HG02571 (cell line): ENCODE measurements around the gene GPR65.

Experiments
- ATAC-seq: cut with Tn5 transposase; IDR thresholded peaks from one replicate; pipeline ENCODE4 v1.9.1; 2021; ENCODE audit warnings: mild to moderate bottlenecking, moderate library complexity; ENCODE audit not compliant: unreplicated experiment

Gene GPR65, protein sequence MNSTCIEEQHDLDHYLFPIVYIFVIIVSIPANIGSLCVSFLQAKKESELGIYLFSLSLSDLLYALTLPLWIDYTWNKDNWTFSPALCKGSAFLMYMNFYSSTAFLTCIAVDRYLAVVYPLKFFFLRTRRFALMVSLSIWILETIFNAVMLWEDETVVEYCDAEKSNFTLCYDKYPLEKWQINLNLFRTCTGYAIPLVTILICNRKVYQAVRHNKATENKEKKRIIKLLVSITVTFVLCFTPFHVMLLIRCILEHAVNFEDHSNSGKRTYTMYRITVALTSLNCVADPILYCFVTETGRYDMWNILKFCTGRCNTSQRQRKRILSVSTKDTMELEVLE

DNA sequence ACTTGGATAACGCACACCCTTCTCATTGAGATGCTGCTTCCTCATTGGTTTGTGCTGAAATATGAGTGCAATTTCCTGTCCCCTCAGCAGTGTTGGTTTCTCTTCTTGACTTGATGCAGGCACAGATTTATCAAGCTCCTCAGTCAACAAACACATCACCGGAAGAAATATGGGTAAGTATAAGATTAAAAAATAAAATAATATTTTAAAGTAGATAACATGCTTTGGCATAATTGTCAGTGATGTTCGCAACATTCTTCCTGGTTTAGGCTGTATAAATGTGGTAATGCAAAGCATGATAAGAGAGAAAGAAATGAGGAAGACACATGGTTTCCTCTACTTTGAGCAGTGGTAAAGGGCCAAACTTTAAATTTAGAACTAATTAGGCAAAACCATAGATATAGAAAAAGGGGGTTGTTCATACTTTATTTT is at the start of gene GPR65:
GPR65 (plus strand) TSS at position 86 of the 432 bp plus-strand sequence. CDS start 5,713 bp downstream, outside the sequence.
- peak; percentile 48 for ATAC-seq

DNA sequence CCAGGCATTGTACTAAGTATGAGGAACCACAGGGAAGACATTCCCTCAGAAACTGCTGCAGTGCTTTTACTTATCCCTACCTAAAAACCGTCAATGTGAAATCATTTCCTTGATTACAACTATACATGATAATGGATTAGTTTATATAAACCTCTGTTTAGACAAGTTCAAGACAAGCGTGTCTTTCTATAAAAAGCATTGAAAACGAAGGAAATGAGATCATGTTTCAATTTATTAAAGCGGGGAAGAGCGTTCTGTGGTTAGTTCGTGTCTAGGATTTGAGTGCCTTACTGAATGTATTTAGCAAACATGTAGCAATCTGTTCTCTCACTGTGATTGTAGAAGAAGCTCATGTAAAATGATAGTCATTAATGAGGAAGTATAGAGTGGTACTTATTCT is 49.4 kb upstream of the GPR65 start:
- no peak for ATAC-seq

DNA sequence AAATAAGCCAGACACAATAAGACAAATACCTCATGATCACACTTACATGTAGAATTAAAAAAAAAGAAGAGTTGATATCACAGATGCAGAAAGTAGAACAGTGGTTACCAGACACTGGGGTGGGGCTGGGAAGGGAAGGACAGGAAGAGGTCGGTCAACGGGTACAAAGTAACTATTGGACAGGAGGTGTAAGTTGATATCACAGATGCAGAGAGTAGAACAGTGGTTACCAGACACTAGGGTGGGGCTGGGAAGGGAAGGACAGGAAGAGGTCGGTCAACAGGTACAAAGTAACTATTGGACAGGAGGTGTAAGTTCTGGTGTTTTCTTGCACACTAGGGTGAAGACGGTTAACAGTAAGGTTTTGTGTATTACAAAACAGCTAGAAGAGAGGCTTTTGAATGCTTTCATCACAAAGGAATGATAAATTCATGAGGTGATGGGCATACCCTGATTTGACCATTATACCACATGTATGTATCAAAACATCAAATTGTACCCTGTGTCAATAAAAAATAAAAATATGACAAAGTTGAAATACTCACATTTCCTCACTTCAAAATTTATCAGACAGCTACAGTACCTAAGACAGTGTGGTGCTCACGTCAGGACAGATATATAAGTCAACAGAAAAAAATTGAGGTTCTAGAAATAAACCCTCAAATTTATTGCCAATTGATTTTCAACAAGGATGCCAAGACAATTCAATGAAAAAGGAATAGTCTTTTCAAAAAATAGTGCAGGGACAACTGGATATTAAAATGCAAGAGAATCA is 44.7 kb upstream of the GPR65 start:
- ATAC-seq: no peak

DNA sequence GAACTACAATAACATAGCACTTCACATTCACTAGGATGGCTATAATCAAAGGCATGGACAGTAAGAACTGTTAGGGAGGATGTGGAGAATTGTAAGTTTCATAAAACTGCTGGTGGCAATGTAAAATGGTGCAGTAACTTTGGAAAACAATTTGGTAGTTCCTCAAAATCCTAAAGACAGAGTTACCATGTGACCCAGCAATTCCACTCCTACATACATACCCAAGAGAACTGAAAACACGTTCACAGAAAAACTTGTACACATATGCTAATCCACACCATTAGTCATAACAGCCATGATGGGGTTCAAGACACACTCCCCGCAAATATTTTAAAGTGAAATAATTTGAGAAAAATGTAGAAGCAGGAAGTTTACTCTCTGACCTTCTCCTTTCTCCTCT is 43.7 kb upstream of the GPR65 start:
- no peak for ATAC-seq

DNA sequence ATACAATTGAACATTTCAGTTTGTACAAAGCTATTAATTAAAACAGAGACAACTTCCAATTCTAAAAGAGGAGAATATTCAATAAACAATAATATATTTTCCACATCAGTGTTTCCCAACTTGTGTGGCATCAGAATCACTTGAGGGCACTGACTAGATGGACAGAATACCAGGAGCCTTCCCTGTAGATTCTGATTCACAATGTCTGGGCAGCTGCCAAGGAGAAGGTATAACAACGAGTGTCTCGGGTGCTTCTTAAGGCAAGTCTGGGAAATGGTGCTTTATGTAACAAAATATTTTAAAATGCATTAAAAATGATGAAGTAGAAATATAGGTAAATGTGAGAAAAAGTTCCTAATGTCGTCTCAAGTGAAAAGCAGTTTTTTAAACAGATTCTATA is 38.1 kb upstream of the GPR65 start:
- ATAC-seq: no peak

DNA sequence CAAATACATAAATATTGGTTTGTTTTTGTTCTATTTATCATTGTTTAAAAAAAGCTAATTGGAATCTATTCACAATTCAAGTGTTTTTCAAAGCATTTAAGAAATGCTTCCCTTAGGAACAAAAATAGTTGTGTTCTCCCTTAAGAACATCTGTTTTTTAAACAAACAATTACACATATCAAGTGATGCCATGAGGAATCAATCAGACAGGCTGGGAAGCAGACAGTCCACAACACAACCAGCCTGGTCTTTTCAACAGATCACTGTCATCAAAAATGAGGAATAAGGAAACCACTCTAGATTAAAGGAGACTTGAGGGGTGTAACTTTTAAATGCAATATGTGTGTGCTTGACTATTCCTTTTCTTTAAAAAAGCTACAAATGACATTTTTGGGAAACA is 37.4 kb upstream of the GPR65 start:
- ATAC-seq: no peak

DNA sequence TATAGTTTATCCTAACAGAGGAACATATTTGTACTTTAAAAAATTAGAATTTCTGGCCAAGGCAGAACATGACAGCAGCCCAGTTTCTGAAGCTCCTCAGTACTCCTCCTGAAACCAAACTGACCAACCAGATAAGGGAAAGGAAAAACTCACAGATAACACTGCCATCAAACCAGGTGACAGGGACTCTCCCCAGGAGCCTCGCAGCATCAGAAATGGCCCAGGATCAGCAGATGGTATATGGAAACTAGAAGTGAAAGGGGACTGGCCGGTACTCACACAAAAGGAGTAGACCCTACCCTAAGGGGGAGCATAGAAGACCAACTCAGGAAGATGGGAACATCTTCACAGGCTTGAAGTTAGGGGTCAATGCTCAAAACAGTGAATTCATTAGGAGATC is 33.9 kb upstream of the GPR65 start:
- peak; percentile 92 for ATAC-seq

DNA sequence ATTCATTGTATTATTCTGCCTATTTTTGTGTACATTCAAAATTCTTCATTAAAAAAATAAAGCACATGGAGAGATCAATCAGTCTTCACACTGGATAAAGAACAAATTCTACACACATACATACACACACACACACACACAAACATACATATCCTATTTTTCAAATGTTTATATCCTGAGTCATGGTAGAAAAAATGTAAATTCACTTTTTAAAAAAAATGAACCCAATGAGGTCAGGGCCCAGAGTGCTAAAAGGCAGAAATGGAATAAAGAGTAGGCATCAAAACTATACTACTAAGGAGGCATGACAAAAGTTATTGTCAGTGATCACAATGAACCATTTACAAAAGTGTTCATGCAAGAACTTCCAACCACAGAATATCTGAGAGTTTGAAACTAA is 29.3 kb upstream of the GPR65 start:
- ATAC-seq: no peak

DNA sequence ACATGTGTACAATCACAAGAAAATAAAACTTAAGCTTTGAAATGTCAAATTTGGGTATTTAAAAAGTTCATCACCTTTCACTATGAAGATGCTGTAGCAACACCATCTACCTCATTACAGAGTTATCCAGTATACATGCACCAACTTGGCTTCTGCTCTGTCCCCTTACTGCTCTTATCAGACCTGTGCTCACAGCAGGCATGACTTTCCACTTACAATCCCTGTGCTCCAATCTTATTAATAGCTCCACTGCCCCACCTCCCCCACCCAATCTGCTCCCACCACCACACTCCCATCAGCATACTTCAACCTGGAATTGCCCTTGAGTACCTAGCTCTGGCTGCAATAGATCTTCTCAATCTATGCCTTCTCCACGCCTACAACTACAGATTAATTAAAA is 25.2 kb upstream of the GPR65 start:
- no peak for ATAC-seq

DNA sequence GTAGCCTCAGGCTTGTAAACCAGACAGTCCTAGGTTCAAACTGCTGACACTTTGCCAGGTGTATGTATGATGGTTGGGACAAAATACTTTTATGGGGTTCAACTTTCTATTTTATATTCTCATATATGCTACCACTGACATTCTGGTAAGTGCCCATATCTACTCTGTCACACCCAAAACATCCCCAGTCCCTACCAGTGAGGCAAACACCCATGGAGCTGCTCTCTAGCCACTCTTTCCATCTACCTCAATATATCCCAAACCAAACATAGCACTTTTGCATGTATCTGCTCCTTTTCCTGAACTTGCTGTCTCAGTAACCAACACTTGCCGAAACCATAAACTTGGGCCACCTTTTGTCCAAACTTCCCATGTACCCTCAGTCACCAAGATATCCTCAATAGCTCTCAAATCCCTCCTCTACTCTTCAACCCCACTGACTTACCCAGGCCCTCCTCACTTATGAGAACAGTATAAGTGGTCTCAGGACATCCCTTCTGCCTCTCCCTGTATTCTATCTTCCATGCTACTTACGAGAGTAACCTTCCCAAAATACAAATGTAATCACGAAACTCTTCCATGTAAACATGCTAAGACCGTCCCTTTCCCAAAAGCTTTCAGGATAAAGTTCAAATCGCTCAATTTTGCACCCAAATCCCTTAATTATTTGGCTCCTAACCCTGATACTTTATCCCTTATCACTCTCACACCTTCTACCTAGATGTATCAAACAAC is 15.5 kb upstream of the GPR65 start:
- no peak for ATAC-seq

DNA sequence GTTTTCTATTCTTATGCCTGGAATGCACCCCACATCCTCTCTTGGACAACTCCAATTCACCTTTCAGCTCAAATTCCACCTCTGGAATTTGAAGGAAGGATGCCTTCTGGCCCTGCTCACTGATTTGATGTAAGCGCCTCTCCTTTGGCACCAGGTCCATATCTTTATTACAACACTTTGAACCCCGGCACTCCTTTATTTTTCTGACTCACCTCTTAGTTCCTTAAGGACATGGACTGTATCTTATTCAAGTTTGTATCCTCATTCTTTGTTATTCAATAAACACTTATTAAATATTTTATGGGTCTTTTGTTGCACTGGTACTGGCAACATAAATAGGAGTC is 15.0 kb upstream of the GPR65 start:
- ATAC-seq: no peak

DNA sequence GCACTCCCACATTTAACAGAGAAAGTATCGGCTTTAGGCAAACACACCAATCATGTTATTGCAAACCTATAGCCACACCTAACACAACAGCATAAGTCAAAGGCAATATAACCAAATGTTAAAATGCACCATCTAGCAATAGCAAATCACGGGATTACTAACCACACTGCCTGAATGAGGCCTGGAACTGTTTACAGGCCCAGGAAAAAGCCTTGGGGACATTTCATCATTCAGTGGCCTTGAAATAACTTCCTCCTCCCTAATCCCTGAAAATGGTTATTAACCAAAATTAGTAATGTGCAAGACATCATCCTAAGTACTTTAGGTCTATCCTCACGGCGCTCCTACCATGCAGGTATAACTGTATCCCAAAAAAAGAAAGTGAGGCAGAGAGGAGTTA is 14.3 kb upstream of the GPR65 start:
- ATAC-seq: no peak

DNA sequence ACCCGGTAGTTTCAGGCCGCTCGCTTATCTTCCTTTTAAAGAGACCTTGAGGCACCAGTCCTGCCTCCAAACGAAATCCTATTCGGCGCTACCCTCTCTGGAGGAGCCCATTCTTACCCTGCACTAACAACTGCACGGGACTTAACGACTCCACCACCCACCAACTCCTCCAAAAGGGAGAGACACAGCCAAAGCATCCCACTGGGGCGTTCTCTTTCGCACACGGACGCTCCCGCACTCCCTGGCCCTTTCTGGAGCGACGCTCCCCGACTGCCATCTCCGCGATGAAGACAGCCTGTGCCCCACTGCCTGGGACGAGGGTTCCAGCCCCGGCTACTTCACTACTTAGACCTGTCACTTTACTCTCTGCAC is 12.6 kb upstream of the GPR65 start:
- ATAC-seq: peak; percentile 1

DNA sequence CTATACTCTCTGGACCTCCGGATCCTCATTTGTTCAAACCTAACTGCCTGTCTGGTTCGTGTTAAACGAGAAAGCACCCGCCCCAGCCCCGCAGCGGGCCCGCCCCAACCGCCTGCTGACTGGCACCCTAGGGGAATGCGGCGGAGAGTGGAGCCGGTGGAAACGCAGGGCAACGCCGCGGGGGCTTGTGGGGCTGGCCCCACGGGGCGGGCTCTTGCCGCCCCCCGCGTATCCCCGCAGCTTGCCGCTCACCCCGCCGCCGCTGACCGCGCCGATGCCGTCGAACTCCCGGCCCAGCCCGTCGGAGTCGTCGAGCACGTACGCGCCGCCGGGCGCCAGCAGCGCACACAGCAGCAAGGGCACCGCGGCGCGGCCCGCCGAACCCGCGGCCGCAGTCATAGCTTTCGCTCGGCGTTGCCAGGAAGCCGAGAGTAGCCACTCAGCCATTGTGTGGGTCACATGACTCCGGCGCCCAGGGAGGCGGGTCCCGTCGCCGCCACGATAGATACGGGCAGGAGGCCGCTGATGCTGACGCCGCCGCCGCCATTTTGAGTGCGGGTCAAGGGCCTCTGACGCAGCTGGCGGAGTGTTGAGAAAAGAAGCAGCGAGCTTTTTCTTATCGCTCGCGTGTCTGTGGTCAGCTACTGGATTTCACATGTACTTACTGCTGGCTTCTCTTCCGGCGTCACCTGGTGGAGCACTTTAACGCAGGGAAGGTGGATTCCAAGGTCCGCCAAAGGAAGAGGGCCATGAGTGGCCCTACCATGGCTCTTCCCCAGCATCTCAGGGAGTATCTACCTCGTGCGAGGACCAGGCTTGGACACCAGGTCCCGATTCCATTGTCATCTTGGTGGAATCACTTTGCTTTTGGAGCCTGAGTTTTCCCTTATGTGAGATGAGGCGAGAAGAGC is 12.0 kb upstream of the GPR65 start, which contains the start of gene GALC:
GALC (minus strand) TSS at position 465 of the 911 bp plus-strand sequence; CDS start at position 447, 18 bp downstream.
- peak; percentile 83 for ATAC-seq

DNA sequence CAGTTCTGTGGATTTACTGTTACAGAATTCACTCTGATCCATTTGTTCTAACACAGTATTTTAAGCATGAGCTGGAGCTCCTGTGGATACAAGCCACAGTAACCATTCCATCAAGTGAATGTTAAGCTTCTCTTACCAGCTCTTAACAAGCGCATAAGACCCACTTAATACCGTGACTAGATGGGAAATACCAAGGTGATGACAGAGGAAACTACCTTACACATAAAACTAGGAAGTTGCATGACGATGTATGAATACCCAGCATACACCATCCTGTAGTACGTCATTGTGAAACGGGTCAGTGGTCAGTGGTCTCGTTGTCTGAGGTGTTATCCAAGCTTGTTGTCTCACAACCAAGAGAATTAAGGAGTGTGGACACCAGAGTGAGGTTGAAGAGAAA is 10.0 kb upstream of the GPR65 start:
- peak; percentile 33 for ATAC-seq

DNA sequence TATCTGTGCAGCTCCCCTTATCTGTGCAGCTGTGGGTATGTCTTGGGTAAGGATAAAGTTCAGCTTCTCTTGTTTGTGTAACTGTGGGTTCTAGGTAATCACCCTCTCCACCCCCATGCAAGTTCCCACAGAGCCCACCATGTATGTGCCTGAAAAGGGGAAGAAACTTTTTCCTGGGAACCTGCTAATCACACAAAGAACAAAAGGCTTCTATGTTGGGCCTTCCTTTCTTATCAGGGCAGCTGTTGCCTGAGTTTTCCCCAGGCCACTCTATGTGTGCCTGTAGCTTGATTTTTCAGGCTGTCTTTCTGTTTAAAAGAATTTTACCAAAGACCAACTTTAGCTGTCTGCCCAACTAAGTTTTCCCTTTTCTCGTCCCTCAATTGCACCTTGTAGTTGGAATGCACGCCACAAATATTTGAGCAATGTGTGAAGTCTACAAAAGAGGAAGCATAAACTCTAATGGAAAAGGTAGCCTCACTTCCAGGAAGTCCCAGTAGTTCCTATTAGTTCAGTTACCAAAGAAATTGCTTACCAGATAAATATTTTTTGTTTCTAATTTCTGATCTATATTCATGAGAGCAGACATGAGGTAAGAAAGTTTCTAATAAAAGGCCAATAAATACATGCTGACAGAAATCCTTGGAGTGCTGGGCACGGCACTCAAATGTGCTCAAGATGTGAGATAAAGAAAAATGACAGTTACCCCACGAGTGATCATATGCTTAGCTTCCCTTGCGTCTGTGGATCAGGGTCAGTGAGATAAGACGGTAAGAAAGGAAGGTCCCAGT is 9.2 kb upstream of the GPR65 start:
- no peak for ATAC-seq

DNA sequence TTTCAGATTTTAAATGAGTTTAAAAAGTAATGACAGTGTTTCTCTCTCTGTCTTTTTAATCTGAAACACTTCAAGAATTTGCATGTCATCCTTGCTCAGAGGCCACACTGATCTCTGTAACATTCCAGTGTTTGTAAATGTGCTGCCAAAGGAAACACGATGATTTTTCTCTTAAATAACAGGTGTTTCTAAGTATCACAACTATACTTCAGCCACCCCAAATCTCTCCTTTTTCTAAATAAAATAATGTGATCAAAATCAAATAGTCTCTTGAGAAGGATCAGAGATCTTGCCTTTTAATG is 8.7 kb upstream of the GPR65 start:
- ATAC-seq: no peak

DNA sequence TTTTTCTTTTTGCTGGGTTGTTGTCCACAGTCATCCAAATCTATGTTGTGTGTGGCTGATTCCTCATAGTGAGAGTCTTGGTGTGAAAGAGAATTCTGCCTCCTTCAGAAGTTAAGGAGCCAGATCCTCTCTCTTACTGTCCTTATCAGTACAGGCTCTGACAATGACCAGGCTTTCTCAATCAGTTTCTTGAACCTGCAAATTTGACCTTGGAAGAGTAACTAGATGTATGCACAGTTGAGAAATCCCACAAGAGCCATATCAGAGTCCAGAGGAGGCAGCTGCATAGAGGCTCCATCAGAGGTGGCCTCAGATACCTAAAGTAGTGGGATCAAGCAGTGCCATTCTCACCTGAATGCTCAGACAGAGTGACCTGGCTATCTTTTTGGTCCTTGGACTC is 6.5 kb upstream of the GPR65 start:
- ATAC-seq: no peak

DNA sequence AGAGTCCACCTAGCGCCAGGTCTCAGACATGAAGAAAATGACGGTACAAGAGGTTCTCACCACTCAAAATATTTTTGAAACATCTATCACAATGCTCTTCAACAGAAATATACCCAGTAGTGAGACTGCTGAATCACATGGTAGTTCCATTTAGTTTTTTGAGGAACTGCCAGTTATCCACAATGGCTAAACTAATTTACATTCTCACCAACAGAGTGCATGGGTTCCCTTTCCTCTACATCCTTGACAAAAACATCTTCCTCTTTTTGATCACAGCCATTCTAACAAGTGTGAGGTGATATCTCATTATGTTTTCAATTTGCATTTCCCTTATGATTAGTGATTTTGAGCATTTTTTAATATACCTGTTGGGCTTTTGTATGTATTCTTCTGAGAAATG is 5.7 kb upstream of the GPR65 start:
- no peak for ATAC-seq

DNA sequence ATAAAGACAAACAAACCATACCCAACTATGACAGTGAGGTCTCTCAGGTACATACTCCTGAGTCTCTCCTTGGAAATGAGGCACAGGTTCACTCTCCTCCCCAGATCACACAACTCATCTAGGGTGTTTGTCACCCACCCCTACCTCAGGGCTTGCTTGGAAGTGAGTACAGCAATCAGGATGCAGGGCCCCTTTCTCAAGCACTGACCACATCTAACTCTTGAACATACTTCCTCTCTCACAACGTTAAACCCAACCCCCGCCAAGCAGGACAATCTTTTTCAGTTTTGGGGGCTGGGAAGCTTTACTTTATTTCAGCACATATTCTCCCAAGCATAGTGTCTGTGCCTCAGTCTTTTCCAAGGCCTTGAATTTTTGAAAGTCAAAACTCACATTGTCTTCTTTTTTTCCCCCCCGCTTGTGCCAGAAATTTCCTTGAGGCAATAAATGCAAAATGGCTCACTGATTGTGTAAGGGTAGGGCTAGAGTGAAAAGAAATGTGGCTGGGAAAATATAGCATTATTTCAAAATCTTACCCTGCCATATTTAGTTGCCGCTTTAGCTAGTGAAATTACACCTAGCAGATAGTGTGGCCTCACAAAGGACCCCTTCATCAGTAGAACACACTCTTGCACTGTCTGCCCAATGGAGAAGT is 2.4 kb upstream of the GPR65 start:
- no peak for ATAC-seq
